Stomach (tissue), 4 donors: ENCODE results near the gene RPS5.

Experiments
- CTCF ChIP-seq, 7 experiments: fragments of 450-650 bp in 4 of 7; fragments of 200-600 bp in 3 of 7; sonication (generic) in 3 of 7; IDR thresholded peaks; one replicate each; pipeline ENCODE4 v1.5.1; 2016 to 2019; ENCODE audit warnings: antibody characterized with exemption in 7 of 7, control low read depth in 2 of 7, mild to moderate bottlenecking in 1 of 7
- POLR2A ChIP-seq, 4 donors: fragments of 450-650 bp; IDR thresholded peaks; one replicate each; pipeline ENCODE4 v1.6.1; 2016; ENCODE audit warnings: antibody characterized with exemption in 4 of 4, control low read depth in 2 of 4, mild to moderate bottlenecking in 1 of 4, moderate library complexity in 1 of 4
- POLR2AphosphoS5 ChIP-seq, 3 donors: sonication (generic); formaldehyde crosslinking; IDR thresholded peaks; one replicate each; pipeline ENCODE4 v1.6.1; 2016; ENCODE audit warnings: antibody characterized with exemption in 3 of 3

GRCh38 chr19:58396691-58397532 lies 9.8 kb downstream of the RPS5 start:
- TF ChIP-seq POLR2A (IDR thresholded peaks at IDR 0.05): no peak
- no peak for TF ChIP-seq CTCF (IDR thresholded peaks at IDR 0.05)
- TF ChIP-seq POLR2AphosphoS5 (IDR thresholded peaks at IDR 0.05): no peak
